Activated CD8-positive, alpha-beta T cell treated with anti-CD3 and anti-CD28 coated beads, Interleukin-2, amount 10 ng/mL, durations not matched to agents 7 days and 5 days (primary cell): ENCODE measurements around the gene CD96. TPM values are rescaled to one million over a fixed set of nuclear protein-coding genes. Genes with fewer than 3 reads are reported as not detected.
"Not testable (repeated sequence)": the region's sequence is repeated elsewhere in the genome, so short reads cannot be mapped to it uniquely, and the experiment has no call there.

ENCODE experiments used
- ATAC-seq: fragments of 150-1000 bp; cut with Tn5 transposase; one replicate; pipeline ENCODE4 v1.10.0; 2021; ENCODE audit warnings: moderate library complexity
- CTCF ChIA-PET: fragments of 350-600 bp; sonication (Branson Sonifier 250); formaldehyde crosslinking; loops from one replicate; lab custom pipeline; 2021; ENCODE audit warnings: antibody characterized with exemption; lab: Charles Lee
- POLR2A ChIA-PET: fragments of 350-600 bp; sonication (Branson Sonifier 250); formaldehyde crosslinking; loops from one replicate; lab custom pipeline; 2021; ENCODE audit warnings: antibody characterized with exemption; lab: Charles Lee
- DNase-seq: peaks from one replicate; pipeline ENCODE4 v3.0.0-alpha.2; 2020
- H3K27ac Mint-ChIP-seq: one replicate; pipeline ENCODE4 v1.8.0; 2021; ENCODE audit warnings: mild to moderate bottlenecking, mixed read lengths
- H3K27me3 Mint-ChIP-seq: one replicate; pipeline ENCODE4 v1.8.0; 2021; ENCODE audit warnings: low read depth, mixed read lengths
- H3K36me3 Mint-ChIP-seq: one replicate; pipeline ENCODE4 v1.8.0; 2021; ENCODE audit warnings: low read depth, mixed read lengths
- H3K4me1 Mint-ChIP-seq: one replicate; pipeline ENCODE4 v1.8.0; 2021; ENCODE audit warnings: low read depth, mixed read lengths
- H3K4me3 Mint-ChIP-seq: one replicate; pipeline ENCODE4 v1.8.0; 2021; ENCODE audit warnings: mild to moderate bottlenecking, mixed read lengths
- H3K9me3 Mint-ChIP-seq: one replicate; pipeline ENCODE4 v1.8.0; 2022; ENCODE audit warnings: mixed read lengths; ENCODE audit not compliant: insufficient read depth
- total RNA-seq, 2 experiments: library from RNA; stranded (reverse); gene quantifications; one replicate each; pipeline ENCODE4 v1.2.3, GENCODE V29; 2021

Gene CD96
- total RNA-seq, 2 experiments from 2014 or later: 293 to 303 TPM

GRCh38 chr3:111538111-111538510 is 3.9 kb upstream of the CD96 start:
- POLR2A ChIA-PET: interaction anchor here (0.9 kb wide), 1 partner anchor 9 kb away, joined by 5 read pairs; no protein-coding TSS in a partner anchor
- H3K36me3 Mint-ChIP-seq: peaks cover 20% of the 10 kb centered on the region
- H3K27me3 Mint-ChIP-seq: no peaks in the 10 kb centered on the region
- DNase-seq (no peak), ATAC-seq (no peak)
- peak overlapping the region; percentile 99 for H3K27ac Mint-ChIP-seq
- H3K9me3 Mint-ChIP-seq: no peaks in the 10 kb centered on the region
- no peak overlapping the region for H3K4me3 Mint-ChIP-seq
- peaks cover 53% of the 10 kb centered on the region for H3K4me1 Mint-ChIP-seq
- CTCF ChIA-PET: interaction anchor here (1.2 to 2.0 kb wide), 8 partner anchors 15 to 285 kb away, joined by 3 to 9 read pairs (median 6); no protein-coding TSS in a partner anchor

GRCh38 chr3:111538681-111539083 is 3.3 kb upstream of the CD96 start:
- POLR2A ChIA-PET: interaction anchor here (0.6 to 0.9 kb wide), 2 partner anchors 9 to 17 kb away, joined by 4 to 5 read pairs; no protein-coding TSS in a partner anchor
- H3K4me1 Mint-ChIP-seq: peaks cover 54% of the 10 kb centered on the region
- CTCF ChIA-PET: interaction anchor here (0.7 to 3.5 kb wide), 21 partner anchors 10 to 523 kb away, joined by 3 to 15 read pairs (median 3); no protein-coding TSS in a partner anchor
- no peak for ATAC-seq
- DNase-seq: no peak
- peak overlapping the region; percentile 67 for H3K4me3 Mint-ChIP-seq
- peak overlapping the region; percentile 99 for H3K27ac Mint-ChIP-seq
- H3K36me3 Mint-ChIP-seq: peaks cover 24% of the 10 kb centered on the region
- no peaks in the 10 kb centered on the region for H3K27me3 Mint-ChIP-seq
- no peaks in the 10 kb centered on the region for H3K9me3 Mint-ChIP-seq

GRCh38 chr3:111539351-111540331 is 2.4 kb upstream of the CD96 start:
- Mint-ChIP-seq H3K9me3 (no peaks in the 10 kb centered on the region), H3K36me3 (peaks cover 34% of the 10 kb centered on the region), H3K27me3 (no peaks in the 10 kb centered on the region), H3K27ac (peak overlapping the region; percentile 99), H3K4me1 (peaks cover 57% of the 10 kb centered on the region), H3K4me3 (peak overlapping the region; percentile 67)
- CTCF ChIA-PET: interaction anchor here (0.6 to 3.5 kb wide), 30 partner anchors 8 to 528 kb away, joined by 3 to 15 read pairs (median 3); no protein-coding TSS in a partner anchor
- POLR2A ChIA-PET: interaction anchor here (0.6 kb wide), 1 partner anchor 16 kb away, joined by 4 read pairs; no protein-coding TSS in a partner anchor
- DNase-seq (peak; percentile 80), ATAC-seq (peak; percentile 59)

- Mint-ChIP-seq H3K27ac (peak overlapping the region; percentile 99), H3K27me3 (no peaks in the 10 kb centered on the region), H3K4me1 (peaks cover 69% of the 10 kb centered on the region), H3K36me3 (peaks cover 51% of the 10 kb centered on the region), H3K4me3 (no peak overlapping the region), H3K9me3 (no peaks in the 10 kb centered on the region)
- DNase-seq (no peak), ATAC-seq (no peak)
- ChIA-PET POLR2A (interaction anchor here (0.6 to 1.7 kb wide), 9 partner anchors 9 to 262 kb away, joined by 3 to 16 read pairs (median 3); no protein-coding TSS in a partner anchor), CTCF (interaction anchor here (0.7 to 3.5 kb wide), 9 partner anchors 69 to 1227 kb away, joined by 3 to 15 read pairs (median 4); no protein-coding TSS in a partner anchor)
Observed at GRCh38 chr3:111541391-111541790, 606 bp upstream of the CD96 start.

GRCh38 chr3:111542611-111543300 is 759 bp downstream of the CD96 start:
- DNase-seq: no peak
- POLR2A ChIA-PET: interaction anchor here (0.8 to 2.5 kb wide), 10 partner anchors 51 to 436 kb away, joined by 3 to 16 read pairs (median 4); partner anchors contain the start of gene ABHD10
- CTCF ChIA-PET: interaction anchor here (1.1 to 6.0 kb wide), 6 partner anchors 35 to 149 kb away, joined by 3 to 46 read pairs (median 6); partner anchors contain the start of gene ZBED2
- H3K27me3 Mint-ChIP-seq: no peaks in the 10 kb centered on the region
- H3K9me3 Mint-ChIP-seq: no peaks in the 10 kb centered on the region
- peaks cover 56% of the 10 kb centered on the region for H3K36me3 Mint-ChIP-seq
- peaks cover 70% of the 10 kb centered on the region for H3K4me1 Mint-ChIP-seq
- H3K27ac Mint-ChIP-seq: peak overlapping the region; percentile 99
- no peak for ATAC-seq
- H3K4me3 Mint-ChIP-seq: no peak overlapping the region

GRCh38 chr3:111545349-111545748 is 3.4 kb downstream of the CD96 start:
- Mint-ChIP-seq H3K4me1 (peaks cover 46% of the 10 kb centered on the region), H3K36me3 (peaks cover 48% of the 10 kb centered on the region), H3K27ac (peak overlapping the region; percentile 99), H3K9me3 (no peaks in the 10 kb centered on the region), H3K27me3 (no peaks in the 10 kb centered on the region), H3K4me3 (no peak overlapping the region)
- ChIA-PET CTCF (interaction anchor here (0.9 to 6.0 kb wide), 10 partner anchors 27 to 333 kb away, joined by 3 to 46 read pairs (median 6); partner anchors contain the start of gene ZBED2), POLR2A (interaction anchor here (0.8 to 6.2 kb wide), 8 partner anchors 10 to 474 kb away, joined by 3 to 35 read pairs (median 6); no protein-coding TSS in a partner anchor)
- ATAC-seq (no peak), DNase-seq (no peak)

- Mint-ChIP-seq H3K27me3 (no peaks in the 10 kb centered on the region), H3K36me3 (peaks cover 41% of the 10 kb centered on the region)
- peak; percentile 79 for DNase-seq
Observed at GRCh38 chr3:111547631-111548030, 5.6 kb downstream of the CD96 start.

GRCh38 chr3:111548092-111548491 is 6.1 kb downstream of the CD96 start:
- Mint-ChIP-seq H3K27me3 (no peaks in the 10 kb centered on the region), H3K4me1 (peaks cover 30% of the 10 kb centered on the region), H3K36me3 (peaks cover 38% of the 10 kb centered on the region), H3K27ac (no peak overlapping the region), H3K4me3 (no peak overlapping the region), H3K9me3 (no peaks in the 10 kb centered on the region)
- DNase-seq (no peak), ATAC-seq (peak; percentile 40)
- POLR2A ChIA-PET: interaction anchor here (0.9 to 6.2 kb wide), 12 partner anchors 9 to 238 kb away, joined by 3 to 35 read pairs (median 5); partner anchors contain the start of gene ZBED2
- CTCF ChIA-PET: interaction anchor here (0.7 to 6.0 kb wide), 10 partner anchors 8 to 210 kb away, joined by 3 to 46 read pairs (median 4); partner anchors contain the start of gene ZBED2

More at GRCh38 chr3:111547631-111548030, 5.6 kb downstream of the CD96 start:
- Mint-ChIP-seq H3K4me3 (no peak overlapping the region), H3K27ac (no peak overlapping the region), H3K9me3 (no peaks in the 10 kb centered on the region), H3K4me1 (peaks cover 29% of the 10 kb centered on the region)
- ChIA-PET POLR2A (interaction anchor here (0.9 to 6.2 kb wide), 16 partner anchors 9 to 431 kb away, joined by 3 to 35 read pairs (median 4); partner anchors contain the start of genes ABHD10 and ZBED2), CTCF (interaction anchor here (0.7 to 6.0 kb wide), 11 partner anchors 8 to 210 kb away, joined by 3 to 46 read pairs (median 4); partner anchors contain the start of gene ZBED2)
- peak; percentile 71 for ATAC-seq

GRCh38 chr3:111548756-111549155 is 6.8 kb downstream of the CD96 start:
- no peaks in the 10 kb centered on the region for H3K9me3 Mint-ChIP-seq
- CTCF ChIA-PET: interaction anchor here (1.1 to 2.8 kb wide), 5 partner anchors 29 to 143 kb away, joined by 4 to 14 read pairs (median 5); no protein-coding TSS in a partner anchor
- peaks cover 37% of the 10 kb centered on the region for H3K36me3 Mint-ChIP-seq
- ATAC-seq: no peak
- DNase-seq: no peak
- POLR2A ChIA-PET: interaction anchor here (0.9 to 6.2 kb wide), 6 partner anchors 22 to 119 kb away, joined by 3 to 35 read pairs (median 8); partner anchors contain the start of gene ZBED2
- peaks cover 32% of the 10 kb centered on the region for H3K4me1 Mint-ChIP-seq
- H3K27ac Mint-ChIP-seq: no peak overlapping the region
- no peak overlapping the region for H3K4me3 Mint-ChIP-seq
- H3K27me3 Mint-ChIP-seq: no peaks in the 10 kb centered on the region

GRCh38 chr3:111561902-111562301 is 19.9 kb downstream of the CD96 start:
- Mint-ChIP-seq H3K36me3 (peaks cover 29% of the 10 kb centered on the region), H3K4me1 (peaks cover 37% of the 10 kb centered on the region)
- POLR2A ChIA-PET, H3K27ac Mint-ChIP-seq, H3K4me3 Mint-ChIP-seq, DNase-seq, ATAC-seq, H3K27me3 Mint-ChIP-seq, H3K9me3 Mint-ChIP-seq: not testable (repeated sequence)
- CTCF ChIA-PET: interaction anchor here (1.9 kb wide), 1 partner anchor 54 kb away, joined by 4 read pairs; no protein-coding TSS in a partner anchor
